HEK293 (cell line): ENCODE data around the gene ITPKB.

ENCODE experiments used
- CTCF ChIA-PET: fragments of 350-600 bp; formaldehyde crosslinking; extraction: SDS; loops from one replicate; lab custom pipeline; 2021; ENCODE audit warnings: antibody characterized with exemption; lab: Yijun Ruan, JAX
- POLR2A ChIA-PET: fragments of 300-600 bp; formaldehyde crosslinking; extraction: SDS; loops from one replicate; lab custom pipeline; 2020; ENCODE audit warnings: antibody characterized with exemption, inconsistent platforms; lab: Yijun Ruan, JAX
- H3K27ac ChIP-seq: fragments of 200-500 bp; sonication (Bioruptor generic); 2 replicates; pipeline ENCODE4 v1.5.1; 2014; ENCODE audit warnings: low read depth, low read length, control low read depth, inconsistent platforms; ENCODE audit errors: extremely low read depth
- H3K36me3 ChIP-seq, 2 experiments: fragments of 200-500 bp in 1 of 2; sonication (Bioruptor generic) in 1 of 2; 1 replicate in 1 of 2; 2 replicates in 1 of 2; pipeline ENCODE4 v1.5.1; 2014 to 2017; ENCODE audit warnings: inconsistent platforms in 2 of 2, low read length in 2 of 2; ENCODE audit not compliant: control insufficient read depth in 2 of 2, insufficient read depth in 1 of 2
- H3K4me1 ChIP-seq: fragments of 200-500 bp; sonication (Bioruptor generic); 2 replicates; pipeline ENCODE4 v1.5.1; 2014; ENCODE audit warnings: mild to moderate bottlenecking, low read length, inconsistent platforms; ENCODE audit not compliant: control insufficient read depth, insufficient read depth
- H3K4me3 ChIP-seq: 2 replicates; pipeline ENCODE4 v1.5.1; 2011; ENCODE audit warnings: low read depth, mild to moderate bottlenecking, control low read depth, low read length, moderate library complexity
- H3K9me3 ChIP-seq: fragments of 200-500 bp; sonication (Bioruptor generic); 2 replicates; pipeline ENCODE4 v1.5.1; 2014; ENCODE audit warnings: low read depth, low read length, inconsistent platforms; ENCODE audit not compliant: control insufficient read depth, insufficient read depth
- KLF9 ChIP-seq: fragments of 450-650 bp; formaldehyde crosslinking; IDR thresholded peaks from 2 replicates; pipeline ENCODE4 v1.5.1; 2016; ENCODE audit warnings: missing biosample characterization, missing genetic modification characterization, low read depth
- PRDM1 ChIP-seq: fragments of 450-650 bp; formaldehyde crosslinking; IDR thresholded peaks from 2 replicates; pipeline ENCODE4; 2016; ENCODE audit warnings: missing biosample characterization, missing genetic modification characterization
- ZBTB10 ChIP-seq: fragments of 450-650 bp; formaldehyde crosslinking; IDR thresholded peaks from 2 replicates; pipeline ENCODE4 v1.5.1; 2016; ENCODE audit warnings: missing biosample characterization, missing genetic modification characterization
- ZIC2 ChIP-seq: fragments of 450-650 bp; formaldehyde crosslinking; IDR thresholded peaks from 2 replicates; pipeline ENCODE4 v1.5.1; 2016; ENCODE audit warnings: missing biosample characterization, missing genetic modification characterization
- ZNF157 ChIP-seq: fragments of 450-650 bp; formaldehyde crosslinking; IDR thresholded peaks from 2 replicates; pipeline ENCODE4 v1.5.1; 2016; ENCODE audit warnings: missing biosample characterization, missing genetic modification characterization
- ZNF426 ChIP-seq: fragments of 450-650 bp; formaldehyde crosslinking; IDR thresholded peaks from 2 replicates; pipeline ENCODE4 v1.5.1; 2017; ENCODE audit warnings: missing biosample characterization, missing genetic modification characterization, mild to moderate bottlenecking, inconsistent platforms, moderate library complexity
- ZNF776 ChIP-seq: fragments of 450-650 bp; formaldehyde crosslinking; IDR thresholded peaks from 2 replicates; pipeline ENCODE4 v1.5.0; 2017; ENCODE audit warnings: missing biosample characterization, missing genetic modification characterization, borderline replicate concordance
- TF ChIP-seq, protein P1 (sequence below): fragments of 450-650 bp; formaldehyde crosslinking; IDR thresholded peaks from 2 replicates; pipeline ENCODE4 v1.5.1; 2016; ENCODE audit warnings: missing biosample characterization, missing genetic modification characterization
- TF ChIP-seq, protein P2 (sequence below): fragments of 450-650 bp; formaldehyde crosslinking; IDR thresholded peaks from 2 replicates; pipeline ENCODE4 v1.5.1; 2016; ENCODE audit warnings: missing biosample characterization, missing genetic modification characterization

The ITPKB gene

DNA sequence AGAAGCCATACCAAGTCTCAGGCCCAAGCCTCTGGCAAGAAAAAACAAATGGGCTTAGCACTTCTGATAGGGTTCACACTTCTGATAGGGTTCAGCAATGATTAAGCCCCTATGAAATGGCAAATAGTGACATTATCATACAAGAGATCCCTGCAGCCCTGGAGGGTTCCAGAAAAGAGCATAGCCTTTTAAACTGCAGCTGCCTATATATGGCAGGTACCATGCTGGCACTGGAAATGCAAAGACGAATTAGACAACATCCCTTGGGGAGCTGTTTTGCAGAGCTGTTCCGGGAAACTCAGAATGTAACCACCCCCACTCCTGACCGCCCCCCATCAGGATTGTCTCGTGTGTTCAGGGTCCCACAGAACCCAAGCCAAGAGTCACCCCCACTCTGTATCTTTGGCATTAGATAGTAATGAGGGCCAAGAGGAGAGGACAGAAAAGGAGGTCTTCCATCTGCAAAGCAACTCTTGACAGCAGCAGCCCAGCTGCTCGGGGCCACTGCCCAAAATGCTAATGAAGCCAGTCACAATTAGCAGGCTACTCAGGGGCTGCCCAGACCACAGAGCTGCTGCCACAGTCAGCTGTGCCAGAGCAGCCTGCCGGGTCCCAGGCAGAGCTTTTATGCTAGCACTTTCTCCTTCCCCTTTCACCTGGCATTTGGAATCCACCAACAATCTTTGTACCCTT lies 50.9 kb downstream of the ITPKB start:
- TF ChIP-seq PRDM1, result 0 out of 2 replicates have a peak, but pooled peaks have one; percentile 9
- TF ChIP-seq KLF9 (tag by site-specific recombination), result no peak
- Histone ChIP-seq H3K36me3 (no peaks in the 10 kb centered on the region), H3K4me1 (no peaks in the 10 kb centered on the region), H3K9me3 (no peaks in the 10 kb centered on the region), H3K4me3 (no peak overlapping the region), H3K27ac (no peak overlapping the region)
- ChIA-PET POLR2A (interaction anchor here (1.1 to 1.4 kb wide), 2 partner anchors 25 to 128 kb away, joined by 3 read pairs; no protein-coding TSS in a partner anchor), CTCF (interaction anchor here (0.6 to 1.1 kb wide), 6 partner anchors 15 to 62 kb away, joined by 3 to 4 read pairs (median 3); no protein-coding TSS in a partner anchor)

DNA sequence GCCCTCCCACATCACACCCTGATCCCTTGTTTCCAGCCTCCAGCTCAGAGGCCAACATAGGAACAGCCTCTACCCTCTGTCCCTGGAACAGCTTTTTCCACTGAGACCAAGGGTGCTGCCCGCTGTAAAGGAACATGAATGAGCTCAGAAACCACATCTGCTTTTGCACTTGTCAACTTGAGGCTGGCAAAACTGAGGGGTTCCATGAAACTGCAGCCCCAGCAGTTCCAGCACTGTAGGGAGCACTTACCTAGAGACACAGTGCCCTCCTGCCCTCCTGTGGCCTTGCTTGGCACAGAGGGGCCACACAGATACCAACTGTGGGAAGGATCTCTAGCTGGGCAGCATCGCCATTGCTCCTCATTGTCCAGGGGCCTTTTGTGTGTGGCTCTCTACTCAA lies 51.7 kb downstream of the ITPKB start:
- Histone ChIP-seq H3K36me3 (no peaks in the 10 kb centered on the region), H3K9me3 (no peaks in the 10 kb centered on the region), H3K4me1 (no peaks in the 10 kb centered on the region), H3K4me3 (no peak overlapping the region), H3K27ac (no peak overlapping the region)
- POLR2A ChIA-PET, result interaction anchor here (1.1 kb wide), 1 partner anchor 25 kb away, joined by 3 read pairs; no protein-coding TSS in a partner anchor
- no peak for TF ChIP-seq ZBTB10
- no peak for TF ChIP-seq ZNF776
- TF ChIP-seq, protein P1, sequence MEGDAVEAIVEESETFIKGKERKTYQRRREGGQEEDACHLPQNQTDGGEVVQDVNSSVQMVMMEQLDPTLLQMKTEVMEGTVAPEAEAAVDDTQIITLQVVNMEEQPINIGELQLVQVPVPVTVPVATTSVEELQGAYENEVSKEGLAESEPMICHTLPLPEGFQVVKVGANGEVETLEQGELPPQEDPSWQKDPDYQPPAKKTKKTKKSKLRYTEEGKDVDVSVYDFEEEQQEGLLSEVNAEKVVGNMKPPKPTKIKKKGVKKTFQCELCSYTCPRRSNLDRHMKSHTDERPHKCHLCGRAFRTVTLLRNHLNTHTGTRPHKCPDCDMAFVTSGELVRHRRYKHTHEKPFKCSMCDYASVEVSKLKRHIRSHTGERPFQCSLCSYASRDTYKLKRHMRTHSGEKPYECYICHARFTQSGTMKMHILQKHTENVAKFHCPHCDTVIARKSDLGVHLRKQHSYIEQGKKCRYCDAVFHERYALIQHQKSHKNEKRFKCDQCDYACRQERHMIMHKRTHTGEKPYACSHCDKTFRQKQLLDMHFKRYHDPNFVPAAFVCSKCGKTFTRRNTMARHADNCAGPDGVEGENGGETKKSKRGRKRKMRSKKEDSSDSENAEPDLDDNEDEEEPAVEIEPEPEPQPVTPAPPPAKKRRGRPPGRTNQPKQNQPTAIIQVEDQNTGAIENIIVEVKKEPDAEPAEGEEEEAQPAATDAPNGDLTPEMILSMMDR (tag by site-specific recombination), result peak; percentile 44; the same call in 1 of the 2 replicates
- TF ChIP-seq, protein P2, sequence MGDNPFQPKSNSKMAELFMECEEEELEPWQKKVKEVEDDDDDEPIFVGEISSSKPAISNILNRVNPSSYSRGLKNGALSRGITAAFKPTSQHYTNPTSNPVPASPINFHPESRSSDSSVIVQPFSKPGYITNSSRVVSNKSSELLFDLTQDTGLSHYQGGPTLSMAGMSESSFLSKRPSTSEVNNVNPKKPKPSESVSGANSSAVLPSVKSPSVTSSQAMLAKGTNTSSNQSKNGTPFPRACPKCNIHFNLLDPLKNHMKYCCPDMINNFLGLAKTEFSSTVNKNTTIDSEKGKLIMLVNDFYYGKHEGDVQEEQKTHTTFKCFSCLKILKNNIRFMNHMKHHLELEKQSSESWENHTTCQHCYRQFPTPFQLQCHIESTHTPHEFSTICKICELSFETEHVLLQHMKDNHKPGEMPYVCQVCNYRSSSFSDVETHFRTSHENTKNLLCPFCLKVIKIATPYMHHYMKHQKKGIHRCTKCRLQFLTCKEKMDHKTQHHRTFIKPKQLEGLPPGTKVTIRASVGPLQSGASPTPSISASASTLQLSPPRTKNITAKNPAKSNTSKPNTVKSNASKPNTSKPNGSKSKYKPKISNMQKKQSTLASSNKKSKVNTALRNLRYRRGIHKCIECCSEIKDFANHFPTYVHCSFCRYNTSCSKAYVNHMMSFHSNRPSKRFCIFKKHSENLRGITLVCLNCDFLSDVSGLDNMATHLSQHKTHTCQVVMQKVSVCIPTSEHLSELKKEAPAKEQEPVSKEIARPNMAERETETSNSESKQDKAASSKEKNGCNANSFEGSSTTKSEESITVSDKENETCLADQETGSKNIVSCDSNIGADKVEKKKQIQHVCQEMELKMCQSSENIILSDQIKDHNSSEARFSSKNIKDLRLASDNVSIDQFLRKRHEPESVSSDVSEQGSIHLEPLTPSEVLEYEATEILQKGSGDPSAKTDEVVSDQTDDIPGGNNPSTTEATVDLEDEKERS (tag by site-specific recombination), result no peak
- TF ChIP-seq ZNF426 (tag by site-specific recombination), result no peak
- CTCF ChIA-PET, result interaction anchor here (0.6 to 1.1 kb wide), 5 partner anchors 16 to 61 kb away, joined by 3 to 4 read pairs (median 3); no protein-coding TSS in a partner anchor

DNA sequence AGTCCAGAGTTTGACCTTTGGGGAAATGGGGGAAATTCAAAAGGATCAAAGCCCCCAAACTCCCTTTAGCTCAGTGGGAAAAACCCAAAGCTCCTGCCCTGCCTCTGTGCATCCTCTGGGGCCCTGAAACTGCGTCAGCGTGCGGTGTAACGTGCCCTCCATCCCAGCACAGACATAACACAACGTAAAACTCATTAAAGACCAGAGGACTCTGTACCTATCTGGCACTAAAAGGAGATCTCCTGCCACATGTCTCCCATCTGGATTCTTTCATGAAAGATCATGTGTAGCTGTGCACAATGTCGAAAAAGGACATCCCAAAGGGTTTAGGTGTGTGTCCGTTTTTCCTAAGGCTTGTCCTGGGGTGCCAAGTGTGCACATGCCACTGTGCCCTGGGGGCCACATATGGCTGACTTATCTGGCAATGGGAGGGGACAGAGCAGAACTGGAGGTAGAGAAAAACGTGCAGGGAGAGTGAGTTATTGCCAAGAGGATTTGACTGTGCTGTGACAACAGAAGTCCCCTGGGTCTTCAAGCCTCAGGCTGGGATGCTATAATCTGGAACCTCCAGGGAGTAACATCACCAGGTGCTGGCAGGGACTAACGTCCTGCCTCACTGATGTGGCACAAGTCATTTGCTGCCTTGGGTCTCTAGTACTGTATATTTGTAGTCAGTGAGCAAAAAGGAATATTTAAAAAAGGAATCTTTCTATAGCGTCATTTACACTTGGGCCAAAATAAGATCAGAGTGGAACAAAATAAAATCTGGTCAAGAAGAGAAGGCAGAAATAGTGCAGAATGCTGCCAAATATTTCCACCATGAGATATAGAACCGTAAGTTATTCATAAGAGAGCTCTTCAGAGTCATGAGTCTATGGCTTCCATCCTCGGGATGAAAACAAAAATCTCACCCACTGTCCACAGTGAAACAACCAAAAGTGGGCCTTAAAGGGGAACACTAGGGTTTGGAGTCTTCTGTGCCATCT lies 52.3 kb downstream of the ITPKB start:
- ChIA-PET POLR2A (no interaction called here), CTCF (no interaction called here)
- H3K4me3 ChIP-seq, result no peak overlapping the region
- no peak for TF ChIP-seq ZNF157 (tag by site-specific recombination)
- 0 out of 2 replicates have a peak, but pooled peaks have one; percentile 34 for TF ChIP-seq ZIC2 (tag by site-specific recombination)
- no peak overlapping the region for H3K27ac ChIP-seq
- H3K4me1 ChIP-seq, result no peaks in the 10 kb centered on the region
- H3K9me3 ChIP-seq, result no peaks in the 10 kb centered on the region
- H3K36me3 ChIP-seq, result no peaks in the 10 kb centered on the region
